Ascending aorta (tissue), 1 donor: ENCODE results near the gene ANXA8L1. TPM values are rescaled to one million over a fixed set of nuclear protein-coding genes. Genes with fewer than 3 reads are reported as not detected.

Experiments
- total RNA-seq: library from RNA; depleted of rRNA; stranded (reverse); fragments of >200 nt; gene quantifications from one replicate; pipeline ENCODE4 v1.1.0, GENCODE V29; 2016

The ANXA8L1 gene
- total RNA-seq, 1 donor from 2014 or later: not detected

Other genes with a start within 250 kb of the ANXA8L1 start
- not detected for gene ANTXRL, start 88.8 kb upstream of the ANXA8L1 start, total RNA-seq
- gene NPY4R, start 90.2 kb downstream of the ANXA8L1 start, total RNA-seq: not detected
- 6.3 TPM for gene GPRIN2, start 180.9 kb downstream of the ANXA8L1 start, total RNA-seq
- 50.9 TPM for gene SYT15, start 203.4 kb downstream of the ANXA8L1 start, total RNA-seq